Stimulated activated CD4-positive, alpha-beta T cell treated with anti-CD3 and anti-CD28 coated beads, Interleukin-4, amount 100 ng/mL, for 1 hour (primary cell): Measurements from ENCODE around the gene MAMDC2.

ENCODE experiments used
- DNase-seq: peaks from one replicate; pipeline ENCODE4 v3.0.0-alpha.2; 2020

Gene MAMDC2

GRCh38 chr9:70040376-70040903 lies 3.2 kb upstream of the MAMDC2 start:
- DNase-seq, result no peak

GRCh38 chr9:70042461-70043215 lies 1.0 kb upstream of the MAMDC2 start:
- no peak for DNase-seq

GRCh38 chr9:70043285-70043684 lies 363 bp upstream of the MAMDC2 start:
- no peak for DNase-seq

- no peak for DNase-seq
Observed at GRCh38 chr9:70044490-70045307, 1.1 kb downstream of the MAMDC2 start.

- no peak for DNase-seq
Observed at GRCh38 chr9:70045452-70045851, 1.8 kb downstream of the MAMDC2 start.

GRCh38 chr9:70046274-70047070 lies 2.8 kb downstream of the MAMDC2 start:
- no peak for DNase-seq

GRCh38 chr9:70049236-70049635 lies 5.6 kb downstream of the MAMDC2 start:
- no peak for DNase-seq

- no peak for DNase-seq
Observed at GRCh38 chr9:70049672-70050271, 6.1 kb downstream of the MAMDC2 start.

- DNase-seq, result no peak
Observed at GRCh38 chr9:70052768-70053167, 9.1 kb downstream of the MAMDC2 start.

GRCh38 chr9:70053864-70054263 lies 10.2 kb downstream of the MAMDC2 start:
- no peak for DNase-seq

GRCh38 chr9:70054521-70054920 lies 10.9 kb downstream of the MAMDC2 start:
- no peak for DNase-seq

GRCh38 chr9:70055406-70056210 lies 12.0 kb downstream of the MAMDC2 start:
- DNase-seq, result no peak

- DNase-seq, result no peak
Observed at GRCh38 chr9:70056211-70056944, 12.7 kb downstream of the MAMDC2 start.

- no peak for DNase-seq
Observed at GRCh38 chr9:70058569-70059116, 15.0 kb downstream of the MAMDC2 start.

- no peak for DNase-seq
Observed at GRCh38 chr9:70060148-70060882, 16.7 kb downstream of the MAMDC2 start.

GRCh38 chr9:70060883-70061507 lies 17.3 kb downstream of the MAMDC2 start:
- no peak for DNase-seq

- no peak for DNase-seq
Observed at GRCh38 chr9:70061776-70062175, 18.1 kb downstream of the MAMDC2 start.

- DNase-seq, result no peak
Observed at GRCh38 chr9:70064496-70064895, 20.8 kb downstream of the MAMDC2 start.

GRCh38 chr9:70065572-70065971 lies 21.9 kb downstream of the MAMDC2 start:
- no peak for DNase-seq

- no peak for DNase-seq
Observed at GRCh38 chr9:70066418-70066817, 22.8 kb downstream of the MAMDC2 start.
